Uterus (tissue), 2 donors: ENCODE measurements around the gene GNAO1.

ENCODE experiments used
- CTCF ChIP-seq, 4 experiments: fragments of 200-600 bp in 2 of 4; fragments of 450-650 bp in 2 of 4; sonication (generic) in 2 of 4; IDR thresholded peaks; one replicate each; pipeline ENCODE4 v1.5.1; 2016 to 2019; ENCODE audit warnings: antibody characterized with exemption in 4 of 4, mild to moderate bottlenecking in 2 of 4, moderate library complexity in 1 of 4
- POLR2A ChIP-seq, 2 donors: fragments of 450-650 bp; IDR thresholded peaks; one replicate each; pipeline ENCODE4 v1.6.1; 2016; ENCODE audit warnings: antibody characterized with exemption in 2 of 2, mild to moderate bottlenecking in 1 of 2, moderate library complexity in 1 of 2

- TF ChIP-seq CTCF (IDR thresholded peaks at IDR 0.05) (no peak), POLR2A (IDR thresholded peaks at IDR 0.05) (no peak)
Observed at GRCh38 chr16:56373003-56373402, 181.7 kb downstream of the GNAO1 start.
